ENCODE data around the gene COPS6.

Gene COPS6

GRCh38 chr7:100124301-100125230, 35.8 kb downstream of the COPS6 start:
- peaks cover 36% of the 10 kb centered on the region for H3F3A ChIP-seq (ENCODE audit: control insufficient read depth, insufficient read depth)
- H3K9me2 ChIP-seq (replicated peaks; ENCODE audit: control insufficient read depth, low read length), result no peaks in the 10 kb centered on the region
- H3K79me2 ChIP-seq (ENCODE audit: control insufficient read depth, low read length), result peaks cover 57% of the 10 kb centered on the region
- no peaks in the 10 kb centered on the region for H3K27me3 ChIP-seq (ENCODE audit: control insufficient read depth, low read length)
- no peaks in the 10 kb centered on the region for H4K20me1 ChIP-seq (ENCODE audit: control insufficient read depth, insufficient read depth, low read depth, low read length)
- peaks cover 48% of the 10 kb centered on the region for H3K4me1 ChIP-seq (ENCODE audit: control insufficient read depth, low read length)
- no peak for TF ChIP-seq CTCF (IDR thresholded peaks at IDR 0.05; ENCODE audit: low read depth, low read length, poor library complexity, severe bottlenecking)
- no peak for TF ChIP-seq EZH2phosphoT487 (IDR thresholded peaks at IDR 0.05; ENCODE audit: borderline replicate concordance, low read length)
- peak overlapping the region; percentile 81 for H3K4me3 ChIP-seq (ENCODE audit: low read length)
- peak overlapping the region; percentile 53 for H3K27ac ChIP-seq (ENCODE audit: low read depth, low read length)
- H3K4me2 ChIP-seq (ENCODE audit: low read length), result peak overlapping the region; percentile 96
- no peaks in the 10 kb centered on the region for H3K9me3 ChIP-seq (ENCODE audit: control insufficient read depth, insufficient read depth, low read length)
- H3K36me3 ChIP-seq (ENCODE audit: control insufficient read depth, low read length), result peaks cover 36% of the 10 kb centered on the region

- H4K20me1 ChIP-seq (ENCODE audit: control insufficient read depth, insufficient read depth, low read depth, low read length), result no peaks in the 10 kb centered on the region
- peak overlapping the region; percentile 81 for H3K4me3 ChIP-seq (ENCODE audit: low read length)
- H3K4me1 ChIP-seq (ENCODE audit: control insufficient read depth, low read length), result peaks cover 46% of the 10 kb centered on the region
- H3K9me2 ChIP-seq (replicated peaks; ENCODE audit: control insufficient read depth, low read length), result no peaks in the 10 kb centered on the region
- peaks cover 32% of the 10 kb centered on the region for H3F3A ChIP-seq (ENCODE audit: control insufficient read depth, insufficient read depth)
- H3K4me2 ChIP-seq (ENCODE audit: low read length), result peak overlapping the region; percentile 96
- H3K79me2 ChIP-seq (ENCODE audit: control insufficient read depth, low read length), result peaks cover 45% of the 10 kb centered on the region
- no peaks in the 10 kb centered on the region for H3K9me3 ChIP-seq (ENCODE audit: control insufficient read depth, insufficient read depth, low read length)
- no peaks in the 10 kb centered on the region for H3K27me3 ChIP-seq (ENCODE audit: control insufficient read depth, low read length)
- peaks cover 36% of the 10 kb centered on the region for H3K36me3 ChIP-seq (ENCODE audit: control insufficient read depth, low read length)
- no peak for TF ChIP-seq CTCF (IDR thresholded peaks at IDR 0.05; ENCODE audit: low read depth, low read length, poor library complexity, severe bottlenecking)
- no peak for TF ChIP-seq EZH2phosphoT487 (IDR thresholded peaks at IDR 0.05; ENCODE audit: borderline replicate concordance, low read length)
- peak overlapping the region; percentile 94 for H3K27ac ChIP-seq (ENCODE audit: low read depth, low read length)
These were observed 37.6 kb downstream of the COPS6 start for GRCh38 chr7:100126239-100126930.

DNA sequence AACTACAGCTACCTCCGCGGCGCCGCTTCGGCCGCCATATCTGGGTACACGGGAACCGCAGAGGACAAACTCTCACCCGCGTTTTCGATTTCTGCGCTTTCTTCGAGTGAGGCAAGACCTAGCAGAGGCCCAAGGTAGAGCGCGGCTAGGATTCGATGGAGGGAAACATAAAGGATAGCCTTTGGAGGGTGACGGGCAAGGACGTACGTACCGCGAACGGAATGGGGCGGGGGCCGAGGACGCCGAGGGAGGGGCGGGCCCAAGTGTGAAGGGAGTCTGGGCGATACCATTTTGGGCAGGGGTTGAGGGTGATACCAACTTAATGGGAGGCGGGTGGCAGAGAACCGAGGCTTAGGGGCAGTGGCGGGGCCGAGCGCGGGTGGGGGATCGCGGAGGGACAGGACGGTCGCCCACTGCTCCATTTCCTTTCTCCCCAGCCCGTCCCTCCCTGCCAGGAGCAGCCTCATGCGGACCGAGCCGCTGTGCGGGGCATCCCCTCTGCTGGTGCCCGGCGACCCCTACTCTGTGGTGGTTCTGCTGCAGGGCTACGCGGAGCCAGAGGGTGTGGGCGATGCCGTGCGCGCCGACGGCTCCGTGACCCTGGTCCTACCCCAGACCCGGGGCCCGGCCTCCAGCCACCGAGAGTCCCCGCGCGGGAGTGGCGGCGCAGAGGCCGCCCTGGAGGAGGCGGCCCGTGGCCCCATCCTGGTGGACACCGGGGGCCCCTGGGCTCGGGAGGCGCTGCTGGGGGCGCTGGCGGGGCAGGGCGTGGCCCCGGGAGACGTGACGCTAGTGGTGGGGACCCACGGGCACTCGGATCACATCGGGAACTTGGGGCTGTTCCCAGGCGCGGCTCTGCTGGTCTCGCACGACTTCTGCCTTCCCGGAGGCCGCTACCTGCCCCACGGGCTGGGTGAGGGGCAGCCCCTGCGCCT, 38.4 kb downstream of the COPS6 start, which contains the start of gene MBLAC1:
Gene MBLAC1, plus strand, starts transcription at position 37 of the 935 bp plus-strand sequence. Its CDS starts 429 bp downstream, at position 466.
- Histone ChIP-seq H3K4me2 (ENCODE audit: low read length) (peak within 1 kb of the TSS; percentile 96), H4K20me1 (ENCODE audit: control insufficient read depth, insufficient read depth, low read depth, low read length) (no peaks in the 10 kb centered on the region), H3K79me2 (ENCODE audit: control insufficient read depth, low read length) (peaks cover 41% of the 10 kb centered on the region), H3K9me3 (ENCODE audit: control insufficient read depth, insufficient read depth, low read length) (no peaks in the 10 kb centered on the region), H3K9me2 (replicated peaks; ENCODE audit: control insufficient read depth, low read length) (no peaks in the 10 kb centered on the region), H3K27me3 (ENCODE audit: control insufficient read depth, low read length) (no peaks in the 10 kb centered on the region), H3K4me3 (ENCODE audit: low read length) (peak within 1 kb of the TSS; percentile 81), H3K4me1 (ENCODE audit: control insufficient read depth, low read length) (peaks cover 46% of the 10 kb centered on the region), H3K27ac (ENCODE audit: low read depth, low read length) (peak within 1 kb of the TSS; percentile 94), H3F3A (ENCODE audit: control insufficient read depth, insufficient read depth) (peaks cover 32% of the 10 kb centered on the region), H3K36me3 (ENCODE audit: control insufficient read depth, low read length) (peaks cover 34% of the 10 kb centered on the region)
- TF ChIP-seq CTCF (IDR thresholded peaks at IDR 0.05; ENCODE audit: low read depth, low read length, poor library complexity, severe bottlenecking) (peak; percentile 32), EZH2phosphoT487 (IDR thresholded peaks at IDR 0.05; ENCODE audit: borderline replicate concordance, low read length) (no peak)

Measured in DOHH2 (cell line).